GM18520 (cell line): ENCODE results near the gene ZNF311.
"Not testable (repeated sequence)": the region's sequence is repeated elsewhere in the genome, so short reads cannot be mapped to it uniquely, and the experiment has no call there.

Experiments
- ATAC-seq: cut with Tn5 transposase; IDR thresholded peaks from one replicate; pipeline ENCODE4 v1.9.1; 2021; ENCODE audit not compliant: unreplicated experiment

Gene ZNF311

DNA sequence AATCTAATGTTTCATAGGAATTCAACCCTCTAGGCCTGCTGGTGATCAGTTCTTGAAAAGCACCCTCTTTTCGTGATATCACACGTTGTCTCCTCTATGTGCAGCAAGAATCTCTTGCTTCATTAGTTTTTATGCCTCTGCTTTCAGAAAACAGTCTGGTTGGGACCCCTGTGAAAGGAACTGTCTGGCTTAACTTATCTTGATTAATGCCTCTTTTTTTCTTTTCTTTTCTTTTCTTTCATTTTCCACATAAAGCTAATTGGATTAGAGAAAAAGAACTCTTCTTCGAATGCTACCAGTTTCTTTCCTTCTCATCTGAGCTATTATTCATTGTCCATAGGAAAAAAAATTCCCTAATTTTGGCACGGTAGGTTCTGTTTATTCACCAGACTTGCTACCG, 21.3 kb downstream of the ZNF311 start:
- ATAC-seq, result no peak

DNA sequence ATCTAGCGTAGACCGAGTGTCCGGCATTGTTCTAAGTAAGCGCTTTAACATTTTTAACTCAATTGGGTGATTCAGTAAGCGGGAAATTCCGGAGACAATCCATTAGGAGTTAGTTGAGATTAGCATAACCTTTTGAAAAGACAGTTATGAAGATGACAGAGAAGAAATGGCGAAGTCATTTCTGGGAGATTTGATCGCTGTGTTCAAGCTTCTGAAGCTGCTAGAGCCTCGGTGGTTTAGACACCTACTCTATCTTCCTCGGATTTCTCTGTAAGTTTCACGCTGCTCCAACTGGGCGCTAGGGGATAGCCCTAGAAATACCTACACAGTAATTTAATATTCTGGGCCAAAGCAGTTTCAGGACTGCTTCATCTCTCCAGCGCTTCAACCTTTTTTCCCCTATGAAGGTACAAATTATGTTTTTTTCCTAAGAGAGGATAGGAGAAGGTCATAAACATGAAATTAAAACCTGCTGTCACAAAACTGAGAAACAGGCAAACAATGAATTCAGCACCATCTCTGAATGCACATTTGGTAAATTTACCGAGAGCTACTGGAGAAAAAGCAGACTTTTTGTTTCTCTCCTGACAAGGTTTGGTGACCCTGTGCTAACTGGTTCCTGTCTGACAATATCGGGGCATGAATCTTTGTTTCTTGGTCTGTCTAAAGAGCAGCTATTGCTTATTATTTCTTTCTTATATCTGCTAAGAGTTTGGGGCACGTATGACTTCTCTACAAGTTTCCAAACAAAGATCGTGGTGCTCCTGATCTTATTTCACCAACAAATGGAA, 22.4 kb downstream of the ZNF311 start:
- ATAC-seq, result peak; percentile 2

DNA sequence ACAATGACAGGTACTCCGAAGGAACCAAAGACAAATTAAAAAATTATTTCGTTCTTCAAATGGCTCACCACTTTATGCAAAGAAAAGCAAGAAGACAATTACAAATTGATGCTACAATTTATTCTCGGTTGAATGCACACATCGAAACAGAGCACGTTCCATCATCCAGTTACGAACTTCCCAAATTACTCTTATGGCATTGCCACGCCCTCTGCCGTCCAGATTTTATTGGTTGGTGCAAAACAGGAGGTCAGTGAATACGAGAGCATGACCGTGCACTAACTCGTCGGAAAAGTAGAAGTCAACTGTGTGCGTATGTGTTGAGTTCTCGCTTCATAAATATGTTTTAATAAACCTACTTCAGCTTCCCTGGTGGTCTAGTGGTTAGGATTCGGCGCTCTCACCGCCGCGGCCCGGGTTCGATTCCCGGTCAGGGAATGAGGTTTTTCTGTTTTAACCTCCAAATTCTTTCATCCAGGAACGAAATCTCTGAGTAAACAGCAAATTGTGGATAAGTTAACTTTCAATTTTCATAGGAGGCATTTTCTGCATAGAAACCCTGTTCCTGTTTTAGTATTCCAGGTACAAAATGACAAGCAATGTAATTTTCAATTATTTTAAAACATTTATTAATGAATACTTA, 23.2 kb downstream of the ZNF311 start:
- ATAC-seq, result peak; percentile 47

DNA sequence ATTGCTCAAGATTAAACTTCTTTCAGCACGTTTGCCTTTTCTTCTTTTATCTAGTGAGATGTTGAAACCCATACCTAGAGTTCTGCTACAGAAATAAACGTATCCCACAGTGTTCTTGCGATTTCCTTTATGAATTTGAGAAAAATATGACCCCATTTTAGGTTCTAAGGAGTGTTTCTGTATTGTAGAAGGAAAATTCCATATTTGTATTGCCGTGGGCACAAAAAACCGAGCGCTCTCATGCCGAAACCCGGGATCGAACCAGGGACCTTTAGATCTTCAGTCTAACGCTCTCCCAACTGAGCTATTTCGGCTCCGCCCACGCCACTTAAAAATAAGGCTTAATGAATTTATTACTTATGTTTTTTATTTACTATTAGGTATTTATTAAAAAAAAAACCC, 23.7 kb downstream of the ZNF311 start:
- ATAC-seq, result peak; percentile 11

DNA sequence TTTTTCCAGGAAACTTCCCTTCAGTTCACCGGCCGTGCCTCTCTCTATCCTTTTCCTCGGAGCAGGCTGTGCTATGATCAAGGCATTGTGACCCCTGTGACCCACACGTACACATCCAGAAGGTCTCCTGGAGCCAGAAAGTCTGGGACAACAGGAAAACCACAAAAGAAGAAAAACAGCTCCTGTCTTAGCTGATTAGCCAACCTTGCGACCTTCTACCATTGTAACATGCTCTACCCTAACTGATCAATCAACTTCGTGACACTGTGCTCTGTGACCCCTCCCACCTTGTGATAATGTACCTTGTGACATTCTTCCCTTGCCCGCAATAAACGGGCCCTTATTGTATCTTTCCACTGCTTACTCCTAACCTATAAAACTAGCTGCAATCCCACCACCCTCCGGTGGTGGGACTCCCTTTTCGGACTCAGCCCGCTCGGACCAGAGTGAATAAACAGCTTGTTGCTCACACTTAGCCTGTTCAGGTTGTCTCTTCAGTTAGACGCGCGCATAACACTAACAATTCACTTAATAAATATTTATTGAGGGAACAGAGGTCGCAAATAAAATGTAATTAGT, 24.2 kb downstream of the ZNF311 start:
- no peak for ATAC-seq

DNA sequence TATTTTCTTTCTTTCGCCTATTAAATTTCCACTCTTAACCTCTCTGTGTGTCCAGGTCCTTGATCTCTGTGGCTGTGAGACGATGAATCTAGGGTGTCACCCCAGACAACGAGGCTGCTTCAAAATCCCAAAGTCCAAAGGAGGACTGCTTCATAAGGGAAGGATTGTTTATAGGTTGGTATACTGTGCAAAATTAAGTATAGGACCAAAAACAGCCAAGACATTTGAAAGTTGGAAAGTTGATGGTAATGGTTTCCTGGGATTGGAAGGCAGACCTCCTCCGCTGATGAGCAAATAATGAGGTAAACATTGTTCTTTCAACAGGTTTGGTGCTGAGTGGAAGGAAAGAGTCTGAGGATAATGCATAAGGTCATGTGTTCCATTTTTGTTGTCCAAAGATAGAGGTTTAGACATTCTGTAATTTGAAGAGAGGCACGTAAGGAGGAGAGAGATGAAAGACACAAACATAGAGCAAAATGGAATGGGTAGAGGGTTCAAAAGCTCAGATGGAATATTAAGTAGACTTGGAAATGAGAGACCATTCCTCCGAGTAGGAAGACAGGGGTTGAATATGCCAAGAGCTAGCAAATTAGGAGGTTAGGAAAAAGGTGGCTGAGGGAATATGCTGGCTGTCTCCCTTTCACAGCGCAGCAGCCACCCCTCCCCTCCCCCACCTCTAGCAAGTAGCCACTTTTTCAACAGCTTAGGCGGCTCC, 24.8 kb downstream of the ZNF311 start:
- ATAC-seq, result no peak

DNA sequence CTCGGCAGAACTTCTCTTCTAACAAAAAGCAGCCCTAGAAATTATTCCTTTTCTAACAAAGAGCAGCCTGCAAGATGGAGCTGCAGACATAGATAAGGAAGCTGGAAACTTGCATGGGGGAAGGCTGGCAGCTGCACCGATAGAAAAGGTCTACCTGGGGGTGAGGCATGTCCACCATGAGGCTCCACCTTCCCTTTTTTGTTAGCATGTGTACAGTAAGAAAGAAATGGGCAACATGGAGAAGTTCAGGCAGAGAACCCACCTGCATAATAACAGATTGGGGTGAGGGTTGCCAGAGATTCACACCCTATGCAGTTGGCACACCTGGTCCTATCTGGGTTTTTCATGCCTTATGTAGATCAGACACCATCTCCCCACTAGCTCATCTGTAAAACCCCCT, 25.4 kb downstream of the ZNF311 start:
- no peak for ATAC-seq

DNA sequence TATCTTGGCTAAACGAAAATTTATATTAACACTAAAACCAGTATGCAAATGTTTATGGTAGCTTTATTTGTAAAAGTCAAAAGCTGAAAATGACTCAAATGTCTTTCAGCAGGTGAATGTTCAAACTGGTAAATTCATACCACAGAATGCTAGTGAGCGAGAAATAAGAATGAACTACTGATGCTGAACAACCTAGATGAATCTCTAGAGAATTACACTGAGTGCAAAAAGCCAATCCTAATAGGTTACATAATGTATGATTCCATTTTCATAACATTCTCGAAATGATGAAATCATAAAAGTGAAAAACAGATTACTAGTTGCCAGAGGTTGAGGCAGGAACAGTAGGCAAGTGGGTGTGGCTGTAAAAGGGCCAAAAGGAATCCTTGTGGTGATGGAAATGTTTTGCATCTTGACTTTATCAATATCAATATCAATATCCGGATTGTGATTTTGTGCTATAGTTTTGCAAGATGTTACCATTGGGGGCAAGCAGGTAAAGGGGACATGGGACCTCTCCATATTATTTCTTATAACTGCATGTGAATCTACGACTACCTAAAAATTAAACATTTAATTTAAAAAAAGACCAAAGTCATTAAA, 26.1 kb downstream of the ZNF311 start:
- ATAC-seq, result peak; percentile 32

DNA sequence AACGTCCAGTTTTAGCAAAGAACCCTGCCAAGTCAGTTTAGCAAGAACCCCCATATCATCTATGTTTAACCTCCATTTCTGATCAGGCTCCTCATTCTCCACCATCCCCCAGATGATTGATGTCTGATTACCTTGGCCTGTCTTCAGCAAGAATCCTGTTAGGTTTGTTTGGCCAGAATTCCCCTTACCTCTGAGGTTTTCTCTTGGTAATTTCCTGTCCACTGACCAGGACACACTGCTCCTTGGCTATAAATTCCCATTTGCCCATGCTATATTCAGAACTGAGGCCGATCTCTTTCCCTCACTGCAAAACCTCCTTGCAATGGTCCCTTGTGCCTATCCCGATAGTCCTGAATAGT, 27.0 kb downstream of the ZNF311 start:
- ATAC-seq, result no peak

DNA sequence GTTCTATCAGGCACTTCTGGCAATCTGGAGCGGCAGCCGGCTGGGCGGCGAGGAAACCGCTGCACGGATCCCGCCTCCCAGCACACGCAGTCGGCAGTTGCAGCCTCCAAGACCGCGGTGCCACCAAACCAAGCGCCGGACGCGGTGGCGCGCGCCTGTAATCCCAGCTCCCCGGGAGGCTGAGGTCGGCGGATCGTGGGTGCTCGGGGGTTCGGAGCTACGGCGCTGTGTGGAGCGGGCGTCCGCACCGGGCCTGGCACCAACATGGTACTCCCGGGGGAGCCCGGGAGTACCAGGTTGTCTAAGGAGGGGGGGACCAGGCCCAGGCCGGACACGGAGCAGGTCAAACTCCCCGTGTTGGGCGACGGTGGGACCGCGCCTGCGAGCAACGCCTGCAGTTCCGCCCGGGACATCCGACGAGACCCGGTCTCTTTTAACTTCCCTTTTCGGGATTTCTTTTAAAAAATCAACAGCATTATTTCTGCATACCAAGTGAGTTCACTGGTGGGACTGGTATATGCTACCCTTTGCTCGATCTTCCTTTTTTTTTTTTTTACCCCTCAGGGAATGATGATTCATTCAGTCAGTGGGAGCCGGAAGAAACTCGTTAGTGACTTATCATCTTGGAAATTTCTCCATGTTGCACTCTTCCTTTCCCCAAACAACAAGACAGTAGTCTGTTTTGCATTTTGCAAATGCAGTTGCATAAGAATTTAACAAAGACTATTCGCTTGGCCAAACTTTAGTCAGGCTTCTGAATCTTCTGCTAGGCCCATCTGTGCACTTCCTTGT, 27.6 kb downstream of the ZNF311 start:
- no peak for ATAC-seq

DNA sequence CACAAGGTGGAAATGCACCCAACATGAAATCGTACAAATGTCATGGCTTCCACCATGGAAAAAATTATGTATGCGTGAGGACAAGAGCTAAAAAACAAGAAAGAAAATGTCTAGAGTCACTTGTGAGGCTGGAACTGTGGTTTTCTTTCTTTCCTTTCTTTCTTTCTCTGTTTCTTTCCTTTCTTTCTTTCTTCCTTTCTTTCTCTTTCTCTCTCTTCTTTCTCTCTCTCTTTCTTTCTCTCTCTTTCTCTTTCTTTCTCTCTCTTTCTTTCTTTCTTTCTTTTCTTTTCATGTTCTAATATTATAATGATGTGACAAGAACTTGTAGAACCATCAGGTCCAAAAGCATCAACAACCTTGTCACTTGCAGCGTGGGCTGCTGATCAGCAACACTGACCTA, 28.4 kb downstream of the ZNF311 start:
- ATAC-seq, result no peak

DNA sequence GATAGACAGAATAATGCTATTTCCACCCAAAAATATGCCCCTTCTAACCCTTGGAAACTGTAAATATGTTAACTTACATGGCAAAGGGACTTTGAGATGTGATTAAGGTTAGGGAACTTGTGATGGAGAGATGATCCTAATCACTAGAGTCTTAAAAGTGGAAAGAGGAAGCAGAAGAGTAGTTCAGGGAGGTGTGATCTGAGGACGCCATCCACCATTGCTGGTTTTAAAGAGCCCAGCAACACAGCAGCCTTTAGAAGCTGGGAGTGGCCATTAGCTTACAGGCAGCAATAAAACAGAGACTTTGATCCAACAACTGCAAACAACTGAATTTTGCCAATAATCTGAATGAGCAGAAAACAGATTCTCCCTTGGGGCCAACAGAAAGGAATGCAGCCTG, 30.6 kb downstream of the ZNF311 start:
- ATAC-seq, result no peak

DNA sequence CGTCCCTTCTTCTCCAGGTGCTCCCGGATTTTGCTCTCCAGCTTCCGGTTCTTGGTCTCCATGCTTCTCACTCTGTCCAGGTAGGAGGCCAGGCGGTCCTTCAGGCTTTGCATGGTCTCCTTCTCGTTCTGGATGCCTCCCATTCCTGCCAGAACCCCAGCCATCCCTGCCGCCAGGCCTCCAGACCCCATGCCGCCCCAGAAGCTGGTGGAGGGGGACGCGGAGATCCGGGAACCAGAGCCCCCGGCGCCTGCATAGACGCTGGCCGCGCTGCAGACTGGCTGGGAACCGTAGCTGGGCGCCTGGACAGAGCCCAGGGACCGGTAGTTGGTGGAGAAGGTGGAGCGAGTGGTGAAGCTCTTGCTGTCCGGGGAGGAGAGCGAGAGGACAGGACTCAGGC, 35.1 kb downstream of the ZNF311 start:
- ATAC-seq, result not testable (repeated sequence)

DNA sequence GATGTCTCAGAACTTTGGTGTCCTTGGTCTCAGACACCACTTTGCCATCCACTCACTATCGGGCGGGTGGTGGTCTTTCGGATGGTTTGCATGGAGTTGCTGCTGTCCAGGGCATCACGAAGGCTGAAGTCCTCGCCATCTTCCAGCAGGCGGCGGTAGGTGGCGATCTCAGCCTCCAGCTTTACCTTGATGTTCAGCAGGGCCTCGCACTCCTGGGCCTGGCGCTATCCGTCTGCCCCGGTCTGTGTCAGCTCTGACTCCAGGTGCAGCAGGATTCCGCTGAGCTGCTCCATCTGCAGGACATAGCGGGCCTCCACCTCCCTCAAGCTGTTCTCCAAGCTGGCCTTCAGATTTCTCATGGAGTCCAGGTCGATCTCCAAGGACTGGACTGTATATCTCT, 36.0 kb downstream of the ZNF311 start:
- no peak for ATAC-seq

DNA sequence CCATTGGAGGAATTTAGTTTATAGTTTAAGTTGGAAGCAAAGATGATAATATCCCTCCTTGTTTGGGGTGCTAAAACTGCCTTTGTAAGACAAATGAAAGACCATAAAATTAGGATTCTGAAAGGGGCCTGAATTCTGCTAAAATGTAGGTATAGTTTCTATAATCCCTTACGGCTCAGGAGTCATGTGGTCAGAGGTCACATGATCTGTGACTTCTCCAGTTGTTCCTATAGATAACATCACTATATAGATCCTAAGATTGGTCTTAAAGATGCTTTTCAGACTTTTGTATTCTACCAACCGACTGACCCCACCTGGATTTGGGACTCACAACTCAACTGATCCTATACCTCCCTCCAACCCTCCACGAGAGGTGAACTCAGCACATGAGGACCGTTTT, 36.6 kb downstream of the ZNF311 start:
- no peak for ATAC-seq

DNA sequence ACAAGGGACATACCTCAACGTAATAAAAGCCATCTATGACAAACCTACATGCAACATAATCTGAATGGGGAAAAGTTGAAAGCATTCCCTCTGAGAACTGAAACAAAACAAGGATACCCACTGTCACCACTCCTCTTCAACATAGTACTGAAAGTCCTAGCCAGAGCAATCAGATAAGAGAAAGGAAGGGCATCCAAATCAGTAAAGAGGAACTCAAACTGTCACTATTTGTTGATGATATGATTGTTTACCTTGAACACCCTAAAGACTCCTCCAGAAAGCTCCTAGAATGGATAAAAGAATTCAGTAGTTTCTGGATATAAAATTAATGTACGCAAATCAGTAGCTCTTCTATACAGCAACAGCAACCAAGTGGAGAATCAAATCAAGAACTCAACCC, 39.4 kb downstream of the ZNF311 start:
- no peak for ATAC-seq

DNA sequence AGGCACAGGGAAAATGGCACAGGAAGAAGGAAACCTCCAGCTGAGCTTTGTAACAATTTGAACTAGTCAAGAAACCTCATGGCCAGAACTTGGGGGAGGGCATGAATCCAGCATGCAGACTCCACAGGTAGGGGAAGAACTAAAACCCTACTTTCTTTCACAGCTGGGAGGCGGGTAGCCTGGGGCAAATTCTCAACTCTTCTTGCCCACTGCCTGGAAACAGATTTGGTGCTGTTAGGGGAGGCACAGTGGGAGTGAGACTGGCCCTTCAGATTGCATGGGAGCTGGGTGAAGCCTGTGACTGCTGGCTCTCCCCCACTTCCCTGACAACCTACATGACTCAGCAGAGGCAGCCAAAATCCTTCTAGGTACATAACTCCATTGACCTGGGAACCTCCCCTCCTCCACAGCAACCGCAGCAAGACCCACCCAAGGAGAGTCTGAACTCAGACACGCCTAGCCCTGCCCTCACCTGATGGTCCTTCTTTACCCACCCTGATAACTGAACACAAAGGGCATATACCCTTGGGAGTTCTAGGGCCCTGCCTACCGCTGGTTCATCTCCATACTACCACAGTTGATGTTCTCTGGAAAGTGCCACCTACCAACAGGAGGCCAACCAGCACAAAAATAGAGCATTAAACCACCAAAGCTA, 44.1 kb downstream of the ZNF311 start:
- no peak for ATAC-seq

DNA sequence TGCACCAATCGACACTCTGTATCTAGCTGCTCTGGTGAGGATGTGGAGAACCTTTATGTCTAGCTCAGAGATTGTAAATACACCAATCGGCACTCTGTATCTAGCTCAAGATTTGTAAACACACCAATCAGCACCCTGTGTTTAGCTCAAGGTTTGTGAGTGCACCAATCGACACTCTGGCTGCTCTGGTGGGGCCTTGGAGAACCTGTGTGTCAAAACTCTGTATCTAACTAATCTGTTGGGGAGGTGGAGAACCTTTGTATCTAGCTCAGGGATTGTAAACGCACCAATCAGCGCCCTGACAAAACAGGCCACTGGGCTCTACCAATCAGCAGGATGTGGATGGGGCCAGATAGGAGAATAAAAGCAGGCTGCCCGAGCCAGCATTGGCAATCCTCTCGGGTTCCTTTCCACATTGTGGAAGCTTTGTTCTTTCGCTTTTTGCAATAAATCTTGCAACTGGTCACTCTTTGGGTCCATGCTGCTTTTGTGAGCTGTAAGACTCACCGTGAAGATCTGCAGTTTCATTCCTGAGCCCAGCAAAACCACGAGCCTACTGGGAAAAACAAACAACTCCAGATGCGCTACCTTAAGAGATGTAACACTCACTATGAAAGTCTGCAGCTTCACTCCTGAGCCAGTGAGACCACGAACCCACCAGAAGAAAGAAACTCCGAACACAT, 46.4 kb downstream of the ZNF311 start:
- not testable (repeated sequence) for ATAC-seq

DNA sequence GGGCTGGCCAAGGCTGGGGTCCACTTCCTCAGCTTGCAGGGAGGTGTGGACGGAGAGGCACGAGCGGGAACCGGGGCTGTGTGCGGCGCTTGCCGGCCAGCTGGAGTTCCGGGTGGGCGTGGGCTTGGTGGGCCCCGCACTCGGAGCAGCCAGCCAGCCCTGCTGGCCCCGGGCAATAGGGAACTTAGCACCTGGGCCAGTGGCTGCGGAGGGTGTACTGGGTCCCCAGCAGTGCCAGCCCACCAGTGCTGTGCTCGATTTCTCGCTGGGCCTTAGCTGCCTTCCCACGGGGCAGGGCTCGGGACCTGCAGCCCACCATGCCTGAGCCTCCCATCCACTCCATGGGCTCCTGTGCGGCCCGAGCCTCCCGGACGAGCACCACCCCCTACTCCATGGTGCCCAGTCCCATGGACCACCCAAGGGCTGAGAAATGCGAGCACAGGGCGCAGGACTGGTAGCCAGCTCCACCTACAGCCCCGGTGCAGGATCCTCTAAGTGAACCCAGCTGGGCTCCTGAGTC, 47.3 kb downstream of the ZNF311 start:
- not testable (repeated sequence) for ATAC-seq
